Spleen (tissue), 11 donors: Measurements from ENCODE around the gene GCH1. TPM values are rescaled to one million over a fixed set of nuclear protein-coding genes. Genes with fewer than 3 reads are reported as not detected.

Source experiments
- DNase-seq: peaks from one replicate; pipeline ENCODE4 v3.0.0-alpha.2; 2020
- H3K27ac ChIP-seq, 8 donors: fragments of 200-600 bp; sonication (generic) in 7 of 8; 1 replicate in 4 of 8; 2 replicates in 4 of 8; pipeline versions ENCODE4 v1.5.0 to v1.8.0; 2016 to 2021; ENCODE audit warnings: inconsistent platforms in 4 of 8, mild to moderate bottlenecking in 4 of 8, moderate library complexity in 1 of 8
- H3K27me3 ChIP-seq, 7 donors: fragments of 200-600 bp; sonication (generic) in 6 of 7; replicated peaks in 1 of 7; 1 replicate in 4 of 7; 2 replicates in 3 of 7; pipeline versions ENCODE4 v1.5.0 to v1.8.0; 2016 to 2021; ENCODE audit warnings: inconsistent platforms in 3 of 7, mild to moderate bottlenecking in 1 of 7
- H3K36me3 ChIP-seq, 6 donors: fragments of 200-600 bp; sonication (generic) in 5 of 6; 1 replicate in 4 of 6; 2 replicates in 2 of 6; pipeline versions ENCODE4 v1.5.0 to v1.8.0; 2016 to 2021; ENCODE audit warnings: inconsistent platforms in 2 of 6
- H3K4me1 ChIP-seq, 6 donors: fragments of 200-600 bp; sonication (generic) in 5 of 6; 1 replicate in 3 of 6; 2 replicates in 3 of 6; pipeline versions ENCODE4 v1.5.0 to v1.8.0; 2016 to 2021; ENCODE audit warnings: inconsistent platforms in 3 of 6
- H3K4me3 ChIP-seq, 8 donors: fragments of 200-600 bp; sonication (generic) in 7 of 8; 1 replicate in 4 of 8; 2 replicates in 4 of 8; pipeline versions ENCODE4 v1.5.0 to v1.8.0; 2016 to 2021; ENCODE audit warnings: inconsistent platforms in 4 of 8, mild to moderate bottlenecking in 4 of 8, moderate library complexity in 2 of 8
- H3K9me3 ChIP-seq, 8 donors: fragments of 200-600 bp; sonication (generic) in 7 of 8; 1 replicate in 4 of 8; 2 replicates in 4 of 8; pipeline versions ENCODE4 v1.5.0 to v1.8.0; 2016 to 2021; ENCODE audit warnings: inconsistent platforms in 4 of 8
- POLR2A ChIP-seq, 3 donors: fragments of 450-650 bp; IDR thresholded peaks; one replicate each; pipeline ENCODE4 v1.5.1; 2017; ENCODE audit warnings: antibody characterized with exemption in 3 of 3, mild to moderate bottlenecking in 1 of 3
- POLR2AphosphoS5 ChIP-seq, 3 donors: sonication (generic); formaldehyde crosslinking; IDR thresholded peaks; one replicate each; pipeline ENCODE4 v1.5.1; 2017; ENCODE audit warnings: antibody characterized with exemption in 3 of 3
- WGBS, 5 donors: extraction: QIAGEN DNeasy Blood & Tissue Kit in 3 of 5; methylation state at CpG; one replicate each; pipeline versions ENCODE4 v1.1.5 to v1.1.7; 2013 to 2018; 5-methylcytosine and 5-hydroxymethylcytosine counted together
- intact Hi-C: fragments of 100-400 bp; cut with DNase I; formaldehyde crosslinking; loops from one replicate; pipeline ENCODE4 v1.15.0; 2023; ENCODE audit warnings: low total_unique reads
- polyA plus RNA-seq, 3 donors: library from polyadenylated mRNA; stranded (reverse); fragments of 200-250 nt; gene quantifications; one replicate each; pipeline ENCODE4 v1.2.1, GENCODE V29; 2013
- total RNA-seq, 7 donors: library from RNA; depleted of rRNA in 3 of 7; stranded (reverse); fragments of >200 nt in 3 of 7; fragmentation: NEBNext Ultra II Directional in 4 of 7; extraction: Animal tissue kit (Norgen Biotek cat#: 25700) in 4 of 7; gene quantifications; one replicate each; pipeline versions ENCODE4 v1.1.0 to v1.2.1, GENCODE V29; 2016 to 2021
- TF ChIP-seq, protein P1 (sequence below), 11 experiments: fragments of 200-600 bp in 7 of 11; fragments of 450-650 bp in 4 of 11; sonication (generic) in 4 of 11; IDR thresholded peaks in 8 of 11; conservative IDR thresholded peaks in 3 of 11; 1 replicate in 7 of 11; 2 replicates in 4 of 11; pipeline versions ENCODE4 v1.4.0 to v1.8.0; 2016 to 2021; ENCODE audit warnings: antibody characterized with exemption in 11 of 11, inconsistent platforms in 4 of 11, mild to moderate bottlenecking in 1 of 11
- donor health status: healthy with polysubstance abuse.
- donor health status: DM: no; HTN: no; CAD: no; lungs with moderate emphysema.
- donor health status: DM: no; HTN: no; CAD: no.
- donor health status: Bipolar disorder and iron deficiency.
- donor health status: healthy.
- donor health status: DM: no; HTN: no; CAD: no.
- donor health status: DM: yes; HTN: yes; CAD: no.

GCH1 gene
- total and polyA plus RNA-seq, 10 donors: 11.2 to 23.3 (median 20.3) TPM

DNA sequence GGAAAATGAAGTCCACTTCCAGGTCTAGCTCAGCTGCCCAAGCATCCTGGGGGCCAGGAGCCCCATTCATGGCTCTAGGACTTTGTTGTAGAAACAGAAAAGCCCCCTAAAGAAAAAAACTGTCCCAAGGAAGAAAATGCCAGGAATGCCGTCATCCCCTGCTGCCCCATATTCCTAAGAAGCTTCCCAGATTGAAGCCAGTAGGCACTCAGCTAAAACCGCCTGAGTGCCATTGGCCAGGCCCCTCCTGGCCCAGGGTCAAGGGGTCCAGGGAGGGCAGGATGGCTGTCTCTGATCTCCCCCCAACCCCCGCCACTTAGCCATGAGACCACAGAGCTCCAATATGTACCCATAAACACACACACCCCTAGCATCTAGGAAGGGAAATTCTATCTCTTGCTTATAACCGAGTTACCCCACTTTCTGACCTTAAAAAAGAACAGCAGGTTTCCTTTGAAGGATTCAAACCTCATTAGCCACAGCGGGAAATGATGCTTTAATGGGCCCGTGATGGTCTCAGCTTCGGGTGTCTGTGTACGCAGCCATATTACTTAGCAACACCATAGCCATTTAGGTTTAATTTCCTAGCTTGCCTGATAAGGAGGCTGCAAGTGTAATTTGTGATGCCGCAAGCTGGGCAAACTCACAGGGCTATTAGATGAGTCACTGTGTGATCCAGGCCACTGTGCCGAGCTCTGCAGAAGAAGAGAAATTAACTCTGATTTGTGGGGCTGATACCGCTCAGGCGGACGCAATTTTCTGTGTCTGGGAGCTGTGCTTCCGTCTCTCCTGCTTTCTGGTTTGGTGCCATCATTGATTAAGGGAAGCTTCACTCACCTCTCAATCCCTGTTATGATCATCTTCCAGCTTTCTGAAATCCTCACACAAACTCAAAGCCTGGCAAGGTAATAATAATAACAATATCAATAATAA is 84.2 kb downstream of the GCH1 start:
- Histone ChIP-seq H3K27me3 (no peaks in the 10 kb centered on the region), H3K9me3 (peaks cover 0 to 12% (median 10%) of the 10 kb centered on the region in 8 donors), H3K4me1 (no peaks in the 10 kb centered on the region), H3K36me3 (no peaks in the 10 kb centered on the region), H3K27ac (no peak overlapping the region), H3K4me3 (no peak overlapping the region)
- TF ChIP-seq, protein P1, sequence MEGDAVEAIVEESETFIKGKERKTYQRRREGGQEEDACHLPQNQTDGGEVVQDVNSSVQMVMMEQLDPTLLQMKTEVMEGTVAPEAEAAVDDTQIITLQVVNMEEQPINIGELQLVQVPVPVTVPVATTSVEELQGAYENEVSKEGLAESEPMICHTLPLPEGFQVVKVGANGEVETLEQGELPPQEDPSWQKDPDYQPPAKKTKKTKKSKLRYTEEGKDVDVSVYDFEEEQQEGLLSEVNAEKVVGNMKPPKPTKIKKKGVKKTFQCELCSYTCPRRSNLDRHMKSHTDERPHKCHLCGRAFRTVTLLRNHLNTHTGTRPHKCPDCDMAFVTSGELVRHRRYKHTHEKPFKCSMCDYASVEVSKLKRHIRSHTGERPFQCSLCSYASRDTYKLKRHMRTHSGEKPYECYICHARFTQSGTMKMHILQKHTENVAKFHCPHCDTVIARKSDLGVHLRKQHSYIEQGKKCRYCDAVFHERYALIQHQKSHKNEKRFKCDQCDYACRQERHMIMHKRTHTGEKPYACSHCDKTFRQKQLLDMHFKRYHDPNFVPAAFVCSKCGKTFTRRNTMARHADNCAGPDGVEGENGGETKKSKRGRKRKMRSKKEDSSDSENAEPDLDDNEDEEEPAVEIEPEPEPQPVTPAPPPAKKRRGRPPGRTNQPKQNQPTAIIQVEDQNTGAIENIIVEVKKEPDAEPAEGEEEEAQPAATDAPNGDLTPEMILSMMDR (IDR thresholded peaks at IDR 0.05 in 8 of 11, conservative IDR thresholded peaks at IDR 0.05 in 3 of 11): no peak
- TF ChIP-seq POLR2AphosphoS5 (IDR thresholded peaks at IDR 0.05): no peak
- TF ChIP-seq POLR2A (IDR thresholded peaks at IDR 0.05): no peak
- intact Hi-C loops: no loop called here
- no peak for DNase-seq
- 67 to 82% (median 74%) methylated on average over 12 to 14 of the region's 14 CpGs for WGBS, 5 donors

DNA sequence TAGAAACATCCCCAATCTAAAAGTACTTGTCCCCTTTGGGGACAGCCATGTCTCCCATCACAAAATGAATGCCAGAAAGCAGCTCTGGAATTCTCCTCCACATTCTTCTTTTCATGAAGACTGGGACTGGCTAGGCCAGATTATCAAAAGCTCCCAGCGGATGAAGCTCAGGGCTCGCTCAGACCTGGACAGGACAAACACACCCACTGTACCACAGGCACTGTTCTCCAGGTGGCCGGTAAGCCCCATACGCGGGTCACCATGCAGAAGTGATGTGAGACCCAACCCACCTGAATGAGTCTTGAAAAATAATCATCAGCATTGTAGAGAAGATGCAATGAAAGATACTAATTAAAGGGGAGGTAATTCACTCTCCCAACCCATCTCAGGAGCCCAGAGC is 85.1 kb downstream of the GCH1 start:
- peaks cover 0 to 2% (median under 1%) of the 10 kb centered on the region in 8 donors for H3K9me3 ChIP-seq
- intact Hi-C loops: no loop called here
- no peak for DNase-seq
- H3K4me1 ChIP-seq: no peaks in the 10 kb centered on the region
- TF ChIP-seq POLR2A (IDR thresholded peaks at IDR 0.05) (no peak), POLR2AphosphoS5 (IDR thresholded peaks at IDR 0.05) (no peak)
- TF ChIP-seq, protein P1 (IDR thresholded peaks at IDR 0.05 in 8 of 11, conservative IDR thresholded peaks at IDR 0.05 in 3 of 11): no peak
- no peak overlapping the region for H3K27ac ChIP-seq
- no peaks in the 10 kb centered on the region for H3K27me3 ChIP-seq
- H3K36me3 ChIP-seq: no peaks in the 10 kb centered on the region
- no peak overlapping the region for H3K4me3 ChIP-seq
- WGBS, 5 donors: 90 to 99% (median 96%) methylated on average over 5 of the region's 5 CpGs

DNA sequence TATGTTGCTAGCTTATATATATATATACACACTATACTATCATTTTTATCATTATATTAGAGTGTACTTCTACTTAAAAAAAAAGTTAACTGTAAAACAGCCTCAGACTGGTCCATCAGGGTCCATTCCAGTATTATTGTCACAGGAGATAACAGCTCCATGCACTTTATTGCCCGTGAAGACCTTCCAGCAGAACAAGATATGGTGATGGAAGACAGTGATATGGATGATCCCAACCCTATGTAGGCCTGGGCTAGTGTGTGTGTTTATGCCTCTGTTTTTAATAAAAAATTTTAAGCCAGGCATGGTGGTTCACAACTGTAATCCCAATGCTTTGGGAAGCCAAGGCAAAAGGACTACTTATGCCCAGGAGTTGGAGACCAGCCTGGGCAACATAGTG is 86.2 kb downstream of the GCH1 start:
- Histone ChIP-seq H3K36me3 (no peaks in the 10 kb centered on the region), H3K27ac (no peak overlapping the region), H3K27me3 (no peaks in the 10 kb centered on the region), H3K4me1 (no peaks in the 10 kb centered on the region), H3K9me3 (no peaks in the 10 kb centered on the region), H3K4me3 (no peak overlapping the region)
- intact Hi-C loops: no loop called here
- TF ChIP-seq POLR2A (IDR thresholded peaks at IDR 0.05) (no peak), POLR2AphosphoS5 (IDR thresholded peaks at IDR 0.05) (no peak)
- TF ChIP-seq, protein P1 (IDR thresholded peaks at IDR 0.05 in 8 of 11, conservative IDR thresholded peaks at IDR 0.05 in 3 of 11): no peak
- WGBS, 5 donors: 88 to 97% (median 94%) methylated on average over 1 of the region's 1 CpG
- DNase-seq: no peak

DNA sequence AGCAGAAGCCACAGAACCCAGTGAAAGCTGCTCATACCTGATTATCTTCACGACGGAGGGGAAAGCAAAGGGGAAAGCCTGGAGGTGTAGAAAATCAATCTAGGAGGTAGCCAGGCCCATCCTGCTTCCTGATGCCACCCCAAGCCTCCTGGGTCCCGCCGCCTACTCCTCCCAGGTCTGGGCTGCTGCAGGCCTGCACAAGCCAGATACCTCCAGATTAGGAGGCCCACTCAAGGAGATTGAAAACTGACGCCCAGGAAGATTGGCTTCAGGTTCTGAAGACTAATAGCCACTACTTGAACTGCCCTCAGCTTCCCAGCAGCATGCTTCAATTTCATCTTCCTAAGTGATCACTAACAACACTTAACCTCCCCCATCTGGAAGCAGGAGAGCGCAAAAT is 87.1 kb downstream of the GCH1 start:
- intact Hi-C loops: no loop called here
- TF ChIP-seq POLR2A (IDR thresholded peaks at IDR 0.05): no peak
- no peak for TF ChIP-seq POLR2AphosphoS5 (IDR thresholded peaks at IDR 0.05)
- TF ChIP-seq, protein P1 (IDR thresholded peaks at IDR 0.05 in 8 of 11, conservative IDR thresholded peaks at IDR 0.05 in 3 of 11): no peak
- 77 to 92% (median 90%) methylated on average over 6 of the region's 6 CpGs for WGBS, 5 donors
- no peaks in the 10 kb centered on the region for H3K9me3 ChIP-seq
- no peaks in the 10 kb centered on the region for H3K27me3 ChIP-seq
- H3K36me3 ChIP-seq: no peaks in the 10 kb centered on the region
- no peaks in the 10 kb centered on the region for H3K4me1 ChIP-seq
- no peak overlapping the region for H3K27ac ChIP-seq
- H3K4me3 ChIP-seq: no peak overlapping the region
- DNase-seq: no peak
